B cell (primary cell): ENCODE results near the gene CLECL1. TPM values are rescaled to one million over a fixed set of nuclear protein-coding genes. Genes with fewer than 3 reads are reported as not detected.
"Not testable (repeated sequence)": the region's sequence is repeated elsewhere in the genome, so short reads cannot be mapped to it uniquely, and the experiment has no call there.

Experiments used
- ATAC-seq: fragments of 200-7000 bp; cut with Tn5 transposase; one replicate; pipeline ENCODE4 v1.10.0; 2021; ENCODE audit warnings: low read depth, mild to moderate bottlenecking, moderate number of reproducible peaks, moderate library complexity
- CTCF ChIA-PET: fragments of 350-600 bp; sonication (Branson Sonifier 250); formaldehyde crosslinking; loops from one replicate; lab custom pipeline; 2021; ENCODE audit warnings: antibody characterized with exemption, inconsistent platforms; lab: Charles Lee
- POLR2A ChIA-PET: fragments of 350-600 bp; sonication (Branson Sonifier 250); formaldehyde crosslinking; loops from one replicate; lab custom pipeline; 2021; ENCODE audit warnings: antibody characterized with exemption; lab: Charles Lee
- DNase-seq: peaks from one replicate; pipeline ENCODE4 v3.0.0; 2013
- H2AFZ ChIP-seq: 2 replicates; pipeline ENCODE4 v1.6.1; 2012; ENCODE audit warnings: mild to moderate bottlenecking, low read depth, low read length; ENCODE audit not compliant: insufficient read depth, poor library complexity, severe bottlenecking
- H3K27ac ChIP-seq, 2 donors: 1 replicate in 1 of 2; 2 replicates in 1 of 2; pipeline ENCODE4 v1.5.1; 2012 to 2013; ENCODE audit warnings: low read length in 2 of 2, mild to moderate bottlenecking in 2 of 2, moderate library complexity in 1 of 2
- H3K27me3 ChIP-seq, 4 experiments: fragments of 200-600 bp in 1 of 4; sonication (generic) in 1 of 4; replicated peaks in 1 of 4; 1 replicate in 2 of 4; 2 replicates in 2 of 4; pipeline versions ENCODE4 v1.6.1 to v1.7.0; 2013 to 2016; ENCODE audit warnings: low read length in 3 of 4, mild to moderate bottlenecking in 2 of 4, mixed read lengths in 1 of 4, moderate library complexity in 1 of 4; ENCODE audit not compliant: insufficient read depth in 4 of 4, control insufficient read depth in 3 of 4; ENCODE audit errors: control extremely low read depth in 1 of 4
- H3K36me3 ChIP-seq, 2 experiments: replicated peaks in 1 of 2; 1 replicate in 1 of 2; 2 replicates in 1 of 2; pipeline versions ENCODE4 v1.6.1 to v1.7.1; 2013; ENCODE audit warnings: low read length in 1 of 2; ENCODE audit not compliant: insufficient read depth in 2 of 2, control insufficient read depth in 1 of 2; ENCODE audit errors: control extremely low read depth in 1 of 2, extremely low read depth in 1 of 2
- H3K4me1 ChIP-seq, 2 donors: fragments of 200-600 bp in 1 of 2; sonication (generic) in 1 of 2; 1 replicate in 1 of 2; 2 replicates in 1 of 2; pipeline versions ENCODE4 v1.5.1 to v1.6.1; 2013 to 2017; ENCODE audit warnings: low read length in 2 of 2; ENCODE audit not compliant: control insufficient read depth in 2 of 2, insufficient read depth in 2 of 2
- H3K4me2 ChIP-seq: replicated peaks from 2 replicates; pipeline ENCODE3; 2012; ENCODE audit warnings: mild to moderate bottlenecking, low read depth, low read length; ENCODE audit not compliant: poor library complexity, severe bottlenecking
- H3K4me3 ChIP-seq, 5 experiments: fragments of 200-600 bp in 1 of 5; sonication (generic) in 1 of 5; 1 replicate in 3 of 5; 2 replicates in 2 of 5; pipeline versions ENCODE4 v1.5.1 to v1.7.0; 2011 to 2016; ENCODE audit warnings: low read length in 4 of 5, mild to moderate bottlenecking in 4 of 5, low read depth in 2 of 5, control low read depth in 1 of 5, moderate library complexity in 1 of 5; ENCODE audit not compliant: insufficient read depth in 1 of 5; ENCODE audit errors: control extremely low read depth in 1 of 5, extremely low read depth in 1 of 5
- H3K79me2 ChIP-seq: fragments of 200-600 bp; sonication (generic); one replicate; pipeline ENCODE4 v1.6.0; 2016; ENCODE audit warnings: low read length; ENCODE audit not compliant: control insufficient read depth, insufficient read depth
- H3K9ac ChIP-seq: fragments of 200-600 bp; sonication (generic); 2 replicates; pipeline ENCODE4 v1.6.1; 2017; ENCODE audit warnings: mild to moderate bottlenecking, low read length, moderate library complexity
- H3K9me3 ChIP-seq, 3 donors: one replicate each; pipeline versions ENCODE4 v1.6.1 to v1.7.1; 2013; ENCODE audit warnings: low read length in 2 of 3; ENCODE audit not compliant: control insufficient read depth in 2 of 3, insufficient read depth in 1 of 3; ENCODE audit errors: control extremely low read depth in 1 of 3
- H4K20me1 ChIP-seq: 2 replicates; pipeline ENCODE4 v1.6.0; 2012; ENCODE audit warnings: mild to moderate bottlenecking, low read length; ENCODE audit not compliant: insufficient read depth, control insufficient read depth, poor library complexity, severe bottlenecking
- H3K27ac Mint-ChIP-seq: one replicate; pipeline ENCODE4 v1.8.0; 2021; ENCODE audit warnings: mixed read lengths
- H3K27me3 Mint-ChIP-seq: one replicate; pipeline ENCODE4 v1.8.0; 2021; ENCODE audit warnings: mixed read lengths
- H3K4me1 Mint-ChIP-seq: one replicate; pipeline ENCODE4 v1.8.0; 2021; ENCODE audit warnings: mixed read lengths
- H3K4me3 Mint-ChIP-seq: one replicate; pipeline ENCODE4 v1.8.0; 2021; ENCODE audit warnings: mixed read lengths
- H3K9me3 Mint-ChIP-seq: one replicate; pipeline ENCODE4 v1.8.0; 2022; ENCODE audit warnings: mixed read lengths; ENCODE audit not compliant: insufficient read depth
- EZH2 ChIP-seq: IDR thresholded peaks from 2 replicates; pipeline ENCODE4 v1.6.1; 2012; ENCODE audit warnings: borderline replicate concordance, low read depth, mild to moderate bottlenecking, moderate library complexity, low read length; ENCODE audit not compliant: insufficient read depth, poor library complexity, severe bottlenecking
- WGBS: methylation state at CpG from one replicate; pipeline ENCODE4 v1.1.5; 2013; ENCODE audit warnings: missing lambda C conversion rate; ENCODE audit not compliant: insufficient coverage; 5-methylcytosine and 5-hydroxymethylcytosine counted together
- intact Hi-C: fragments of 100-400 bp; cut with micrococcal nuclease; formaldehyde crosslinking; loops from one replicate; pipeline ENCODE4 v1.10.0; 2022
- polyA plus RNA-seq: library from polyadenylated mRNA; depleted of rRNA; stranded (reverse); fragments of >200 nt; gene quantifications from 2 replicates; pipeline ENCODE4 v1.2.3, GENCODE V29; 2012
- total RNA-seq, 2 donors: library from RNA; stranded (reverse); fragments of 120-200 nt in 1 of 2; gene quantifications; 1 replicate in 1 of 2; 2 replicates in 1 of 2; pipeline versions ENCODE4 v1.2.3 to v1.2.4, GENCODE V29; 2013 to 2022
- TF ChIP-seq, protein P1 (sequence below): fragments of 200-600 bp; IDR thresholded peaks from one replicate; pipeline ENCODE4 v1.8.0; 2022; ENCODE audit warnings: antibody characterized with exemption, mild to moderate bottlenecking

The CLECL1 gene
- total and polyA plus RNA-seq, 2 donors (not counting 1 experiment from before 2014, with no cell fraction given): 30.7 to 51.4 TPM

DNA sequence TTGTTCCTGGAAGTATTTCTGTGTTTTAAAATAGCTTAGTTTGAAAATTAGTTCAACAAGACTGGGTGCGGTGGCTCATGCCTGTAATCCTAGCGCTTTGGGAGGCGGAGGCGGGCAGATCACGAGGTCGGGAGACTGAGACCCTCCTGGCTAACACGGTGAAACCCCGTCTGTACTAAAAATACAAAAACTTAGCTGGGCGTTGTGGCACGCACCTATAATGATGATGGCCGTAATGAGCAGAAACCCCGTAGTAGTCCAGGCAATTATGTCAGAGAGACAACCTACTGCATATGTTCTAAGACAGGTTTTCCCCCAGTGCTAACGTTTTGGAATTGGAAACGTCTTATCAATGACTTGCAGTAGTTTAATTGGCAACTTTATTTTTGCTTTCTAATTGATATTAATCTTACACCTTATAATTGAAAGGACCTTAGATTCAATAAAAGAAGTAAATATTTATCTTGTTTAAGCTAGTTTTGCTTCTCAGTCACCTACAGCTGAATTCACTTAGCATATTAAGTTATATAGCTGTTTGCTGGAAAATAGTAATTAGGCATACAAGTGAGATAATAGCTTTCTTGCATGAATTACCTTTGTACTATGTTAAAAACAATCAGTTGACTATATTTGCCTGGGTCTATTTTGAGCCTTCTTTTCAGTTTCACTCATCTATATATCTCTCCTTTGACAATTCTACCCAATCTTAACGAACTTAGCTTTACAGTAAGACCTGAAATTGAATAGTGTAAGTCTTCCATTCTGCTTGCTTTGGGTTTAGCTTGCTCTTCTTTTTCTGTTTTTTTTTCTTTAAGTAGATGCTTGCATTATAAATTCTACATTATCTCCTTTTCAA lies 15.6 kb downstream of the CLECL1 start:
- H4K20me1 ChIP-seq: no peaks in the 10 kb centered on the region
- peak overlapping the region; percentile 49 for H3K4me3 Mint-ChIP-seq
- no peak overlapping the region for H2AFZ ChIP-seq
- intact Hi-C loops: loop anchor here (1.0 kb wide), 1 partner anchor 11 kb away; no protein-coding TSS in a partner anchor
- H3K27me3 ChIP-seq: no peaks in the 10 kb centered on the region
- peak overlapping the region in 2 of 5 experiments; percentile 3 to 44 for H3K4me3 ChIP-seq
- H3K4me1 Mint-ChIP-seq: peaks cover 92% of the 10 kb centered on the region
- H3K27me3 Mint-ChIP-seq: no peaks in the 10 kb centered on the region
- peak overlapping the region; percentile 21 for H3K9ac ChIP-seq
- H3K27ac ChIP-seq: peak overlapping the region in 1 of 2 donors; percentile 91
- ChIA-PET CTCF (interaction anchor here (0.6 to 4.0 kb wide), 15 partner anchors 8 to 83 kb away, joined by 3 to 23 read pairs (median 5); partner anchors contain the start of gene CD69), POLR2A (interaction anchor here (0.6 to 1.4 kb wide), 3 partner anchors 13 to 66 kb away, joined by 3 to 7 read pairs (median 4); no protein-coding TSS in a partner anchor)
- H3K4me2 ChIP-seq: peak overlapping the region; percentile 60
- no peaks in the 10 kb centered on the region for H3K9me3 Mint-ChIP-seq
- DNase-seq: no peak
- no peaks in the 10 kb centered on the region for H3K36me3 ChIP-seq
- WGBS: 90% methylated on average over 9 of the region's 15 CpGs
- H3K4me1 ChIP-seq: peaks cover 89 to 93% of the 10 kb centered on the region in 2 donors
- peaks cover 0 to 8% (median 0%) of the 10 kb centered on the region in 3 donors for H3K9me3 ChIP-seq
- no peak for TF ChIP-seq EZH2
- TF ChIP-seq, protein P1, sequence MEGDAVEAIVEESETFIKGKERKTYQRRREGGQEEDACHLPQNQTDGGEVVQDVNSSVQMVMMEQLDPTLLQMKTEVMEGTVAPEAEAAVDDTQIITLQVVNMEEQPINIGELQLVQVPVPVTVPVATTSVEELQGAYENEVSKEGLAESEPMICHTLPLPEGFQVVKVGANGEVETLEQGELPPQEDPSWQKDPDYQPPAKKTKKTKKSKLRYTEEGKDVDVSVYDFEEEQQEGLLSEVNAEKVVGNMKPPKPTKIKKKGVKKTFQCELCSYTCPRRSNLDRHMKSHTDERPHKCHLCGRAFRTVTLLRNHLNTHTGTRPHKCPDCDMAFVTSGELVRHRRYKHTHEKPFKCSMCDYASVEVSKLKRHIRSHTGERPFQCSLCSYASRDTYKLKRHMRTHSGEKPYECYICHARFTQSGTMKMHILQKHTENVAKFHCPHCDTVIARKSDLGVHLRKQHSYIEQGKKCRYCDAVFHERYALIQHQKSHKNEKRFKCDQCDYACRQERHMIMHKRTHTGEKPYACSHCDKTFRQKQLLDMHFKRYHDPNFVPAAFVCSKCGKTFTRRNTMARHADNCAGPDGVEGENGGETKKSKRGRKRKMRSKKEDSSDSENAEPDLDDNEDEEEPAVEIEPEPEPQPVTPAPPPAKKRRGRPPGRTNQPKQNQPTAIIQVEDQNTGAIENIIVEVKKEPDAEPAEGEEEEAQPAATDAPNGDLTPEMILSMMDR: no peak
- ATAC-seq: no peak
- peak overlapping the region; percentile 96 for H3K27ac Mint-ChIP-seq
- H3K79me2 ChIP-seq: peaks cover 28% of the 10 kb centered on the region

DNA sequence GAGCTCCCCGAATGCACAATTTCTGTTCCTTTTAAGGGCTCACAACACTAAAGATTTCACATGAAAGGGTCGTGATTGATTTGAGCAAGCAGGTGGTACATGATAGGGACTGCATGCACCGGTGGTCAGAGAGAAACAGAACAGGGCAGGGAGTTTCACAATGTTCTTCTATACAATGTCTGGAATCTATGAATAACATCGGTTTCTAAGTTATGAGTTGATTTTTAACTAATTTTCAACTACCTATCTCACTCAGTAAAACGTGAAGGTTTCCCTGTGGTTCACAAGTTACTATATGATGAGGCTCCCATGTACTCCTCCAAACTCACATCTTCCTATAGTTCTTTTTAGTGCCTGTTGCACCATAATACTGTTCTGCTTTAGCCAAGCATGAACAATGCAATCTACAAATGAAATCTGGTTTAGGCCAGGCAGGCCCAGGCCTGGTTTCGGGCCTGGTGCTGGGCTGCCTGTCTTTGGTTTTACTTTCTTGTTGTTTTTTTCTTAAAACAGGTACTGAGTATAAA lies 19.8 kb downstream of the CLECL1 start:
- POLR2A ChIA-PET: interaction anchor here (1.0 kb wide), 1 partner anchor 65 kb away, joined by 3 read pairs; no protein-coding TSS in a partner anchor
- DNase-seq (peak; percentile 60), ATAC-seq (peak; percentile 66)
- peak overlapping the region; percentile 64 for H3K4me3 Mint-ChIP-seq
- CTCF ChIA-PET: interaction anchor here (1.0 to 7.8 kb wide), 5 partner anchors 9 to 79 kb away, joined by 4 to 81 read pairs (median 9); no protein-coding TSS in a partner anchor
- H3K27ac Mint-ChIP-seq: peak overlapping the region; percentile 96
- Histone ChIP-seq H2AFZ (peak overlapping the region; percentile 31), H3K79me2 (peaks cover 31% of the 10 kb centered on the region), H3K27ac (peak overlapping the region; percentile 76 to 91), H3K4me2 (peak overlapping the region; percentile 54), H3K4me1 (peaks cover 87 to 92% of the 10 kb centered on the region in 2 donors), H3K9ac (peak overlapping the region; percentile 14)
- intact Hi-C loops: loop anchor here (1.0 to 2.0 kb wide), 2 partner anchors 8 to 14 kb away; no protein-coding TSS in a partner anchor
- H3K4me1 Mint-ChIP-seq: peaks cover 96% of the 10 kb centered on the region
- no CpG with 5 or more reads among the region's 6 CpGs for WGBS
- not testable (repeated sequence) for H3K9me3 Mint-ChIP-seq, H4K20me1 ChIP-seq, H3K36me3 ChIP-seq, H3K4me3 ChIP-seq, H3K9me3 ChIP-seq, H3K27me3 ChIP-seq, H3K27me3 Mint-ChIP-seq
